ENCODE measurements around the gene DNTT.
"Not testable (repeated sequence)": the region's sequence is repeated elsewhere in the genome, so short reads cannot be mapped to it uniquely, and the experiment has no call there.

Gene DNTT

GRCh38 chr10:96276426-96276825 is 27.8 kb upstream of the DNTT start:
- no peak for DNase-seq (ENCODE audit: low spot score)

GRCh38 chr10:96276831-96277230 is 27.4 kb upstream of the DNTT start:
- no peak for DNase-seq (ENCODE audit: low spot score)

DNA sequence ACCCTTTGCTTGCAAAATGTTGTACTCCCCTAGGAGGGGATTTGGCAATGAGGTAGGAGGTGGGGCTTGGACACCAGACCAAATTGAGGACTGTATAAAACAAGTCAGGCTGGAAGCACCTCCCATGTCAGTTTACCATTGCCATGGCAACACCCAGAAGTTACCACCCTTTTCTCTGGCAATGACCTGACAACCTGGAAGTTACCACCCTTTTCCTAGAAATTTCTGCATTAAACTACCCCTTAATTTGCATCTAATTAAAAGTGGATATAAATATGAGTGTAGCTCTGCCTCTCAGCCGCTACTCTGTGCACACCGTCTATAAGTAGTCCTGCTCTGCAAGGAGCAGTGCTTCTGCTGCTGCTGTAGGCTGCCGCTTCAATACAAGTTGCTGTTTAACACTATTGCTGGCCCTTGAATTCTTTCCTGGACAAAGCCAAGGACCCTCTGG is 25.0 kb upstream of the DNTT start:
- DNase-seq (ENCODE audit: low spot score), result no peak

GRCh38 chr10:96280859-96281258 is 23.4 kb upstream of the DNTT start:
- DNase-seq (ENCODE audit: low spot score), result no peak

- no peak for DNase-seq (ENCODE audit: low spot score)
Observed at GRCh38 chr10:96281444-96282029, 22.7 kb upstream of the DNTT start.

DNA sequence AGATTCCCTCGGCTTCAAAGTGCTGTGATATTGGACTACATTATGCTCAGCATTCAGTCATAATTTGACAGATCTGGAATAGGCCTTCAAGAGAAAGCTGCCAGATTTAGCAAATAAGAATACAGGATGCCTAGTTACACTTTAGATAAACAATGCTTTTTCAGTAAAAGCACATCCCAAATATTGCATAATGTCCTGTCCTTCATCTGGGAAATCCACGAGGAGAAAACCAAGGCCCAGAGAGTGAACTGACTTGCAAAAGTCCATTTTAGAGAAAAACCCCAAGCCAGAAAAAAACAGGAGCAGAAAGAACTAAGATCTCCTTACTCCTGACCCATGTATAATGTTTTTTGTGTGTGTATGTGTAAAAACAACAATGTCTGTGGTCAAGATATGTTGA is 20.9 kb upstream of the DNTT start:
- DNase-seq (ENCODE audit: low spot score), result no peak

- no peak for DNase-seq (ENCODE audit: low spot score)
Observed at GRCh38 chr10:96283756-96284155, 20.5 kb upstream of the DNTT start.

DNA sequence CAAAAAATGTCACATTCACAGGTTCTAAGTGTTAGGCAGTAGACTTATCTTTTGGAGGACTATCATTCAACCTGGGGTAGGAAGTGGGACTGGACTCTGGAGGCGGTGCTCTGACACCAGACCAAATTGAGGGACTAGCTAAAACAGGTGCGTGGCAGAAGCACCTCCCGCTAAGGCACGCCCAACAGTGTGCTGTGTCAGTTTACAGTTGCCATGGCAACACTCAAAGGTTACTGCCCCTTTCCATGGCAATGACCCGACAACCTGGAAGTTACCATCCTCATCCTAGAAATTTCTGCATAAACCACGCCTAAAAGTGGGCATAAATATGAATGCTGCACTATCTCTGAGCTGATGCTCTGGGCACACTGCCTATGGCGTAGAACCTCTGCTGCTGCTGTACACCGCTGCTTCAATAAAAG is 18.9 kb upstream of the DNTT start:
- no peak for DNase-seq (ENCODE audit: low spot score)

DNA sequence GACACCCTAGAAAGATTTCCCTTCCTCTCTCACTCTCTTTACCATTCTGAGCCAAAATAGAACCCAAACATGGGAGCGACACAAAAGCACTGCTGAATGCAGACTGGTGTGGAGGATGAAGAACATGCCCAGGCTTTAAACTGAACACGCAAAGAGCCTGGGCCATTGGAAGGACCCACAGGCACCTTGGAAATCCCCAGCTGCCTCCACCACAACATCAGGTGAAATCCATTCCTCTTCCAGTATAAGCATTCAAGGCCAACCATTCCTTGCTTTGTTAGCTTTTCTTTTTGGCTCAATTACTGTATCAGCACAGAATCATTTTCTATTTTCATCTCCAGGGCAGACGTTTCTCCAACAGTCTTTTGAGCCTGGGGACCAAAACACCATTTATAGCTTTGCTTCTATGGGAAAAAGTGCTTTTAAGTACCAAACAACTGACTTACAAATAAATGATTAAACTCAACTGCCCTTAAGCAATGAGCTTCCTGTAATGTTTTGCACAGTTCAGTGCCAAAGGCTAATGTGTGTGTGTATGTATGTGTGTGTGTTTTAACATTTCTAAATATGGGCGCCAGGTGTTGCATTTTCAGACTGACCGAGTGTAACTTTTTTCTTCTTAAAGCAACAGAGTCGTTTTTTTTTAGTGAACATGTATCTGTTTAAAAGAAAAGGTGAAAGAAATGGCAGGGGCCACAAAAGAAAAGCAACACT is 16.7 kb upstream of the DNTT start:
- no peak for DNase-seq (ENCODE audit: low spot score)

DNA sequence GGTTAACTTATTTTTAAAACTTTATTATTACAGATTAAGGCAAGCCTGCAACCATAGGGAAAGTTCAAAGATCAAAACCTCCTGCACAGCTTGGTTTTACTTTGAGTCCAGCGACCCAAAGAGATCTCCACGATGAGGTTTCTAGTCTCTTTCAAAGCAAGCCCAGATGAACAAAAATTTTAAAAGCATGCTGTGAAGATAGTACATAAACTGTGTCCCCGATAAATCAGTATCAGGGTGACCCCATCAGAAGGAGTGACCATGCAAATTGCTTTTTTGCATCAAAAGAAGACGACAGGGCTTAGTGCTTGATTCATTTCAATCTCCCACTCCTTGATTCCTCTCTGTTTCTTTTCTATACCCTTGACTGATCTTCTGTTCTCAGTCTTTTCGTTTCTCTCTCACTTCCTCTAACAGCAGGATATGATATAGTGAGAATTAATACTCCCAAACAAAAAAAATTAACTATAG is 16.0 kb upstream of the DNTT start:
- DNase-seq (ENCODE audit: low spot score), result no peak

DNA sequence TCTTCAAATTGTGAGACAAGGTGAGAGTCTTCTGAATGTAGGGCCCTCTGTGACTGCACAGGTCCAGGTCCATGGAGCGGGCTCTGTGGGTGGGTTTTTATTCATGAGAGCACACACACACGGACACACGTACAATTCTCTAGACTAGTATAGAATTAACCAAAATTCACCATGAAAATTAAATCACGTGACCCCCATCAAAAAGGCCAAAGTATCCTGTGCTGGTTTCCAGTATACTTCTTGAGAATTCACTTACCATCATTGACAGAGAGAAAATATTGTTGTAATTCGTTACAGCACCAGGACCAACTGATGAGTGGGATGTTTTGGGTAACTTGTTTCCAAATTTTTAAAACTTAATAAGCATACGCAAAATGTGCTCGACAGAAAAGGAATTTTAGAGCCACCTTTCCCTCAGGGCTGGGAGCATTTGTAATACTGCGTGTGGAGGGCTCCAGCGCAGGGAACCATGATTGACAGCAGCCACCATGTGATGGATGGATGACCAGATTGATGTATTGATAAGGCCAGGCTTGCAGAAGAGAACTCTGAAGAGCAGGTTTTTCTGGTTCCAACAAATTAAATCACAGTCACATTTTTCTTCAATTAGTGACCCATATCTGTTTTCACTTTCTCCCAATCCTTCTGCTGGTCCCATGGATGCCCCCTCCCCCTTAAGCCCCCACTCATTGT is 14.9 kb upstream of the DNTT start:
- no peak for DNase-seq (ENCODE audit: low spot score)

DNA sequence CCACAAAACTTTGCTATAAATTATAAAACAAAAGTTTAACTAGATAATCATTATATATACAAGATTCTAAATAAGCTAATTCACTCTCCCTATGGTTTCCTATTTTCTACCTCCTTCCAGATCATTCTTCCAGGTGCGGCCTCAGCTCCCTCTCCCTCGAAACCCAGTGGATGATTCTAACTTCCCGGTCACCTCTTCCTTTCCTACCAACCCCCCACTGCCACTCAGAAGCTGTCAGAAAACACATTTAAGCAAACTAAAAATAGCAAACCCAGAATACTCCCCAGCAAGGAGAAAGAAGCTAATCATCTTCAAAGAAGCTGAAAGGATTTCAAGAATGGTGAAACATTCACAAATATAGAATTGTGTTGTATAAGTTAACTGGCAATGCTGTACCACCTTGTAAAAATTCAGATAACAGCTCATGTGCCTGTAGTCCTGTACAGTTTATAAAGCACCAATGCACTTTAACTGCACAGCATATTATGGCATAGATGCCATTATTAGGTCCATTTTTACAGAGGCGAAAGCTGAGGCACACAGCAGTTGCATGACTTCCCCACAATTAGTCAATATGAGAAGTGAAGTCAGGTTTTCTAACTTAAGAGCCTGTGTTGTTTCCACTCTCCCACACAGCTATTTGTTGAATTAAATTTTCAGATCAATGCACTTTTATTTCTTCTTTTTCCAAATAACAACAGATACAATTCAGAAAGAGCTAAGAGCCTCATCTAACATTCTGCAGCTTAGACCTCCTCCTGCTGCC is 13.7 kb upstream of the DNTT start:
- no peak for DNase-seq (ENCODE audit: low spot score)

- DNase-seq (ENCODE audit: low spot score), result peak; percentile 4
Observed at GRCh38 chr10:96292971-96293920, 11.0 kb upstream of the DNTT start.

GRCh38 chr10:96295475-96295874 is 8.8 kb upstream of the DNTT start:
- no peak for DNase-seq (ENCODE audit: low spot score)

DNA sequence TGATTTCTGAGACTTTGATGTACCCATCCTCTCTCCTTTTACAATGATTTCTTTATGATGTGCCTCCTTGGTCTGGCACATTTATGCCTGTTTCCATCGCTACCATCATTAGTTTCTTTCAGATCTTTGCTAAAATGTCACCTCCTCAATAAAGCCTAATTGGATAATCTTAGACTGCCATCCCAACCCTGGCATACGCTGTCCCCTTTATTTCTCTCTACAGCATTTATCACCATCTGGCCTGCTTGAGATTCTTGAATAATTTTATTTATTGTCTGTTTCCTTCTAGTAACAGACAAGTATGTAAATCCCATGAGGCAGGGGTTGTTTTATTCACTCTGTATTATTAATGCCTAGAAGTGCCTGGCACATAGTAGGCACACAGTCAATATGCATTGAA is 6.7 kb upstream of the DNTT start:
- no peak for DNase-seq (ENCODE audit: low spot score)

GRCh38 chr10:96298362-96298761 is 5.9 kb upstream of the DNTT start:
- no peak for DNase-seq (ENCODE audit: low spot score)

GRCh38 chr10:96299383-96299782 is 4.9 kb upstream of the DNTT start:
- no peak for DNase-seq (ENCODE audit: low spot score)

- DNase-seq (ENCODE audit: low spot score), result no peak
Observed at GRCh38 chr10:96301616-96302015, 2.6 kb upstream of the DNTT start.

DNA sequence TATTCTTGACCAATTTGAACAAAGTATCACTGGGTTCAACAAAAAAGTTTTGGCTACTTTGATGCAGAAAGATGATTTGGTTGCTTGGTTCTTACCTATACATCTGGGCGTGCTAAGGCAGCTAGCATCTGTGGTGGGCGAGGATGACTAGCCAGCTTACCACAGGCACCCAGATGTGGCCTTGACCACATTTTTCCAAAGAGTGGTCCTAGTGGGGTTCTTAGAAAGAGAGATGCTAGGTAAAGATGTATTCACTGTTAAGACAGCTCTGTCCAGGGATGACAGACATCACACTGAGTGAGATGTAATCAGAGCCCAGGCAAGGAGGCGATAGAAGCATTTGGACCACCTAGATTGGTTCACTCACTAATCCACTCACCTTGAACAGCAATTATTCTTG is 785 bp downstream of the DNTT start:
- no peak for DNase-seq (ENCODE audit: low spot score)

DNA sequence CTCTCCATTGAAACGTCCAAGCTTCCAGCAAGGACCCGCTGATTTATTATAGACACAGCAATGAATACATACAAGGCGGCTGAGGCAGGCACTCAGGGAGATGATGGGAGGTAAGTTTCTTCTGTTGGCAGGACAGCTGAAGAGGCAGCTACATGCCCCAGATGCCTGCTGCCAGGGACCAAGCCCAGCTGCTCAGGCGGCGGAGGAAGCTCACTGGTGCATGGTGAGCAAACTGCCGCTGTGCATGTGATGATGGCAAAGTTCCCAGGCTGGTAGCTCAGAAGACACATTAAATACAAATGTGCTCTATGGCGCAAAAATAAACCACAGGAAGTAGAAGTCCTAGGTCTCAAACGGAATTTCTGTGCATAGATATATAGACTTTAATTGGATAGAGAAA is 2.3 kb downstream of the DNTT start:
- no peak for DNase-seq (ENCODE audit: low spot score)

- DNase-seq (ENCODE audit: low spot score), result not testable (repeated sequence)
Observed at GRCh38 chr10:96308854-96309253, 4.6 kb downstream of the DNTT start.
